GM23338 (cell line): ENCODE data around the gene PSMB7. TPM values are rescaled to one million over a fixed set of nuclear protein-coding genes. Genes with fewer than 3 reads are reported as not detected.

Experiments
- ATAC-seq: fragments of 200-7000 bp; cut with Tn5 transposase; 3 replicates; pipeline ENCODE4 v1.9.1; 2020
- DNase-seq: peaks from one replicate; pipeline ENCODE4 v3.0.0-alpha.2; 2015; ENCODE audit warnings: low spot score
- H2AFZ ChIP-seq: fragments of 200-600 bp; sonication (generic); 2 replicates; pipeline ENCODE4 v1.8.0; 2016; ENCODE audit warnings: antibody characterized with exemption, mild to moderate bottlenecking, moderate library complexity
- H3F3A ChIP-seq: fragments of 200-600 bp; sonication (generic); replicated peaks from 2 replicates; pipeline ENCODE4 v1.8.0; 2017; ENCODE audit warnings: antibody characterized with exemption, mixed run types, low read depth
- H3K27ac ChIP-seq: fragments of 200-600 bp; sonication (generic); 2 replicates; pipeline ENCODE4 v1.6.1; 2016; ENCODE audit warnings: low read depth
- H3K27me3 ChIP-seq: fragments of 200-600 bp; sonication (generic); 2 replicates; pipeline ENCODE4 v1.8.0; 2016; ENCODE audit warnings: mild to moderate bottlenecking, mixed run types, moderate library complexity; ENCODE audit not compliant: insufficient read depth
- H3K36me3 ChIP-seq: fragments of 200-600 bp; sonication (generic); 2 replicates; pipeline ENCODE4 v1.8.0; 2016; ENCODE audit warnings: mild to moderate bottlenecking; ENCODE audit not compliant: insufficient read depth
- H3K4me1 ChIP-seq: fragments of 200-600 bp; sonication (generic); 2 replicates; pipeline ENCODE4 v1.8.0; 2016; ENCODE audit warnings: mild to moderate bottlenecking, moderate library complexity; ENCODE audit not compliant: insufficient read depth
- H3K4me2 ChIP-seq: fragments of 200-600 bp; sonication (generic); 2 replicates; pipeline ENCODE4 v1.7.1; 2017; ENCODE audit warnings: mixed run types
- H3K4me3 ChIP-seq: fragments of 200-600 bp; sonication (generic); 2 replicates; pipeline ENCODE4 v1.6.1; 2016; ENCODE audit warnings: mixed run types
- H3K79me2 ChIP-seq: fragments of 200-600 bp; sonication (generic); replicated peaks from 2 replicates; pipeline ENCODE4 v1.8.0; 2017; ENCODE audit warnings: mild to moderate bottlenecking; ENCODE audit not compliant: insufficient read depth
- H3K9me2 ChIP-seq: fragments of 200-600 bp; sonication (generic); 2 replicates; pipeline ENCODE4 v1.8.0; 2017; ENCODE audit not compliant: insufficient read depth
- H4K20me1 ChIP-seq: fragments of 200-600 bp; sonication (generic); replicated peaks from 2 replicates; pipeline ENCODE4 v1.8.0; 2017; ENCODE audit warnings: mild to moderate bottlenecking; ENCODE audit not compliant: insufficient read depth
- H3K27ac Mint-ChIP-seq: 2 replicates; pipeline ENCODE4 v1.8.0; 2020; ENCODE audit warnings: inconsistent platforms, mild to moderate bottlenecking, moderate library complexity, mixed read lengths
- H3K27me3 Mint-ChIP-seq: 3 replicates; pipeline ENCODE4 v1.8.0; 2022; ENCODE audit warnings: low read depth, mild to moderate bottlenecking, moderate library complexity, mixed read lengths, inconsistent platforms; ENCODE audit not compliant: insufficient read depth, poor library complexity
- H3K36me3 Mint-ChIP-seq: 3 replicates; pipeline ENCODE4 v1.8.0; 2021; ENCODE audit warnings: low read depth, mild to moderate bottlenecking, inconsistent platforms, moderate library complexity, mixed read lengths
- H3K4me1 Mint-ChIP-seq: 3 replicates; pipeline ENCODE4 v1.8.0; 2020; ENCODE audit warnings: mild to moderate bottlenecking, inconsistent platforms, mixed read lengths
- H3K4me3 Mint-ChIP-seq: 3 replicates; pipeline ENCODE4 v1.8.0; 2021; ENCODE audit warnings: moderate library complexity, mild to moderate bottlenecking, inconsistent platforms, mixed read lengths
- H3K9me3 Mint-ChIP-seq: 3 replicates; pipeline ENCODE4 v1.8.0; 2020; ENCODE audit warnings: moderate library complexity, mild to moderate bottlenecking, inconsistent platforms, mixed read lengths
- CREB1 ChIP-seq: fragments of 250-450 bp; sonication (Bioruptor Pico); IDR thresholded peaks from 2 replicates; pipeline ENCODE4 v1.5.0; 2020; ENCODE audit warnings: low read depth, mild to moderate bottlenecking, moderate library complexity
- CTCF ChIP-seq, 2 experiments: fragments of 200-600 bp in 1 of 2; sonication (generic) in 1 of 2; conservative IDR thresholded peaks; 2 replicates each; pipeline versions ENCODE4 v1.5.1 to v1.6.1; 2016 to 2017; ENCODE audit warnings: antibody characterized with exemption in 2 of 2, low read depth in 2 of 2, mild to moderate bottlenecking in 2 of 2, moderate library complexity in 1 of 2
- ETS1 ChIP-seq: IDR thresholded peaks from 2 replicates; pipeline ENCODE4 v1.6.1; 2016; ENCODE audit warnings: antibody characterized with exemption
- EZH2 ChIP-seq: fragments of 200-600 bp; sonication (generic); IDR thresholded peaks from one replicate; pipeline ENCODE4 v1.8.0; 2017; ENCODE audit warnings: antibody characterized with exemption, mild to moderate bottlenecking, low read depth; ENCODE audit not compliant: unreplicated experiment
- EZH2phosphoT487 ChIP-seq: fragments of 200-600 bp; sonication (generic); IDR thresholded peaks from one replicate; pipeline ENCODE4 v1.8.1; 2018; ENCODE audit warnings: antibody characterized with exemption; ENCODE audit not compliant: unreplicated experiment
- JUNB ChIP-seq: IDR thresholded peaks from one replicate; pipeline ENCODE4 v1.6.1; 2016; ENCODE audit warnings: antibody characterized with exemption; ENCODE audit not compliant: unreplicated experiment
- NANOG ChIP-seq: IDR thresholded peaks from 2 replicates; pipeline ENCODE4 v1.6.1; 2016; ENCODE audit warnings: antibody characterized with exemption, borderline replicate concordance
- POLR2AphosphoS5 ChIP-seq: IDR thresholded peaks from 2 replicates; pipeline ENCODE4 v1.6.1; 2016; ENCODE audit warnings: antibody characterized with exemption, low read depth
- STAT1 ChIP-seq: IDR thresholded peaks from one replicate; pipeline ENCODE4 v1.6.1; 2016; ENCODE audit warnings: antibody characterized with exemption; ENCODE audit not compliant: unreplicated experiment
- ZNF114 ChIP-seq: fragments of 250-450 bp; sonication (Bioruptor Pico); IDR thresholded peaks from 2 replicates; pipeline ENCODE4 v1.5.0; 2020; ENCODE audit warnings: mild to moderate bottlenecking, moderate library complexity
- ZNF331 ChIP-seq: fragments of 250-450 bp; sonication (Bioruptor Pico); IDR thresholded peaks from 2 replicates; pipeline ENCODE4 v1.5.0; 2020; ENCODE audit warnings: low read depth, mild to moderate bottlenecking, moderate library complexity
- polyA plus RNA-seq: library from polyadenylated mRNA; unstranded; fragments of >200 nt; fragmentation: Nextera tagmentation; extraction: Ambion mirVana; gene quantifications from 2 replicates; pipeline ENCODE4 v1.2.1, GENCODE V29; 2016
- total RNA-seq: library from RNA; depleted of rRNA; stranded (reverse); fragments of >200 nt; shearing (Covaris generic); gene quantifications from 2 replicates; pipeline ENCODE4 v1.2.3, GENCODE V29; 2014
- TF ChIP-seq, protein P1 (sequence below): IDR thresholded peaks from one replicate; pipeline ENCODE4 v1.6.1; 2018; ENCODE audit warnings: antibody characterized with exemption; ENCODE audit not compliant: unreplicated experiment

PSMB7 gene
- total and polyA plus RNA-seq, 2 experiments from 2014 or later = 255 to 268 TPM

- TF ChIP-seq ETS1 = no peak
- TF ChIP-seq EZH2 = no peak
Observed at GRCh38 chr9:124423591-124423990, 8.3 kb upstream of the PSMB7 start (continued).

- Histone ChIP-seq H3K79me2 (no peaks in the 10 kb centered on the region), H3F3A (no peaks in the 10 kb centered on the region), H3K4me1 (no peaks in the 10 kb centered on the region), H3K27ac (no peak overlapping the region), H3K4me3 (no peak overlapping the region), H3K4me2 (no peak overlapping the region), H4K20me1 (no peaks in the 10 kb centered on the region), H3K36me3 (no peaks in the 10 kb centered on the region), H3K27me3 (no peaks in the 10 kb centered on the region), H2AFZ (no peak overlapping the region), H3K9me2 (no peaks in the 10 kb centered on the region)
- H3K27me3 Mint-ChIP-seq = peaks cover 5% of the 10 kb centered on the region
- no peak overlapping the region for H3K4me3 Mint-ChIP-seq
- DNase-seq = no peak
- no peaks in the 10 kb centered on the region for H3K36me3 Mint-ChIP-seq
- peaks cover 6% of the 10 kb centered on the region; the same call in 2 of the 3 replicates for H3K4me1 Mint-ChIP-seq
- no peak overlapping the region for H3K27ac Mint-ChIP-seq
- H3K9me3 Mint-ChIP-seq = no peaks in the 10 kb centered on the region; the same call in 2 of the 3 replicates
- no peak for ATAC-seq
- TF ChIP-seq CREB1 (no peak), EZH2 (no peak), NANOG (no peak), ETS1 (no peak), ZNF331 (no peak), STAT1 (no peak), JUNB (no peak), CTCF (conservative IDR thresholded peaks at IDR 0.05; ENCODE audit: low read depth in 2 of 2) (no peak), ZNF114 (CRISPR knock-in tag) (no peak), EZH2phosphoT487 (no peak), POLR2AphosphoS5 (no peak)
- TF ChIP-seq, protein P1, sequence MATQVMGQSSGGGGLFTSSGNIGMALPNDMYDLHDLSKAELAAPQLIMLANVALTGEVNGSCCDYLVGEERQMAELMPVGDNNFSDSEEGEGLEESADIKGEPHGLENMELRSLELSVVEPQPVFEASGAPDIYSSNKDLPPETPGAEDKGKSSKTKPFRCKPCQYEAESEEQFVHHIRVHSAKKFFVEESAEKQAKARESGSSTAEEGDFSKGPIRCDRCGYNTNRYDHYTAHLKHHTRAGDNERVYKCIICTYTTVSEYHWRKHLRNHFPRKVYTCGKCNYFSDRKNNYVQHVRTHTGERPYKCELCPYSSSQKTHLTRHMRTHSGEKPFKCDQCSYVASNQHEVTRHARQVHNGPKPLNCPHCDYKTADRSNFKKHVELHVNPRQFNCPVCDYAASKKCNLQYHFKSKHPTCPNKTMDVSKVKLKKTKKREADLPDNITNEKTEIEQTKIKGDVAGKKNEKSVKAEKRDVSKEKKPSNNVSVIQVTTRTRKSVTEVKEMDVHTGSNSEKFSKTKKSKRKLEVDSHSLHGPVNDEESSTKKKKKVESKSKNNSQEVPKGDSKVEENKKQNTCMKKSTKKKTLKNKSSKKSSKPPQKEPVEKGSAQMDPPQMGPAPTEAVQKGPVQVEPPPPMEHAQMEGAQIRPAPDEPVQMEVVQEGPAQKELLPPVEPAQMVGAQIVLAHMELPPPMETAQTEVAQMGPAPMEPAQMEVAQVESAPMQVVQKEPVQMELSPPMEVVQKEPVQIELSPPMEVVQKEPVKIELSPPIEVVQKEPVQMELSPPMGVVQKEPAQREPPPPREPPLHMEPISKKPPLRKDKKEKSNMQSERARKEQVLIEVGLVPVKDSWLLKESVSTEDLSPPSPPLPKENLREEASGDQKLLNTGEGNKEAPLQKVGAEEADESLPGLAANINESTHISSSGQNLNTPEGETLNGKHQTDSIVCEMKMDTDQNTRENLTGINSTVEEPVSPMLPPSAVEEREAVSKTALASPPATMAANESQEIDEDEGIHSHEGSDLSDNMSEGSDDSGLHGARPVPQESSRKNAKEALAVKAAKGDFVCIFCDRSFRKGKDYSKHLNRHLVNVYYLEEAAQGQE = no peak
Observed at GRCh38 chr9:124423155-124423554, 7.9 kb upstream of the PSMB7 start.
